RKO (cell line): ENCODE data around the gene TIGD7.

ENCODE experiments used
- DNase-seq: peaks from one replicate; pipeline ENCODE4 v3.0.0-alpha.2; 2016; ENCODE audit warnings: low spot score

Gene TIGD7, protein sequence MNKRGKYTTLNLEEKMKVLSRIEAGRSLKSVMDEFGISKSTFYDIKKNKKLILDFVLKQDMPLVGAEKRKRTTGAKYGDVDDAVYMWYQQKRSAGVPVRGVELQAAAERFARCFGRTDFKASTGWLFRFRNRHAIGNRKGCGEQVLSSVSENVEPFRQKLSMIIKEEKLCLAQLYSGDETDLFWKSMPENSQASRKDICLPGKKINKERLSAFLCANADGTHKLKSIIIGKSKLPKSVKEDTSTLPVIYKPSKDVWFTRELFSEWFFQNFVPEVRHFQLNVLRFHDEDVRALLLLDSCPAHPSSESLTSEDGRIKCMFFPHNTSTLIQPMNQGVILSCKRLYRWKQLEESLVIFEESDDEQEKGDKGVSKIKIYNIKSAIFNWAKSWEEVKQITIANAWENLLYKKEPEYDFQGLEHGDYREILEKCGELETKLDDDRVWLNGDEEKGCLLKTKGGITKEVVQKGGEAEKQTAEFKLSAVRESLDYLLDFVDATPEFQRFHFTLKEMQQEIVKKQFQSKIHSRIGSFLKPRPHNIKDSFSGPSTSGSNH

GRCh38 chr16:3305109-3306068, at the start of gene TIGD7, which contains the start of gene ZNF75A:
TSS of gene TIGD7 (minus strand) at chr16:3305430. CDS start at chr16:3300614, 4,816 bp downstream.
TSS of gene ZNF75A (plus strand) at chr16:3305497. CDS start at chr16:3308429, 2,932 bp downstream.
- DNase-seq = no peak

GRCh38 chr16:3349175-3349574, 43.9 kb upstream of the TIGD7 start:
- no peak for DNase-seq

- DNase-seq = no peak
Measured at GRCh38 chr16:3348547-3349167, 43.4 kb upstream of the TIGD7 start.

DNA sequence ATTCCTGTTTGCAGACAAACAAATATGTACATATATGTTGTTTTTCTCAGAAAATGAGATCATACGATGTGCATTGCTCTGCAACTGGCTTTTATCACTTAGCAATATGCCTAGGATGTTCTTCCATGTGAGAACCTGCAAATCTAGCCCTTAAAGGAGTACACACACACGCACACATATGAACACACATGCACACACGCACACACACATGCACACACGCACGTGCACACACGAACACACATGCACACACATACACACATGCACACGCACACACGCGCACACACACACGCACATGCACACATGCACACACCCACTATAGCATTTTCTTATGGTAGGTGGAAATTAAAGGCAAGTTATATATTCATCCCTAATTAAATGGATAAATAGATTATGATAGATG, 42.4 kb upstream of the TIGD7 start:
- DNase-seq = no peak

- DNase-seq = no peak
Measured at GRCh38 chr16:3346041-3346440, 40.8 kb upstream of the TIGD7 start.

GRCh38 chr16:3328643-3329042, 23.4 kb upstream of the TIGD7 start:
- DNase-seq = no peak

DNA sequence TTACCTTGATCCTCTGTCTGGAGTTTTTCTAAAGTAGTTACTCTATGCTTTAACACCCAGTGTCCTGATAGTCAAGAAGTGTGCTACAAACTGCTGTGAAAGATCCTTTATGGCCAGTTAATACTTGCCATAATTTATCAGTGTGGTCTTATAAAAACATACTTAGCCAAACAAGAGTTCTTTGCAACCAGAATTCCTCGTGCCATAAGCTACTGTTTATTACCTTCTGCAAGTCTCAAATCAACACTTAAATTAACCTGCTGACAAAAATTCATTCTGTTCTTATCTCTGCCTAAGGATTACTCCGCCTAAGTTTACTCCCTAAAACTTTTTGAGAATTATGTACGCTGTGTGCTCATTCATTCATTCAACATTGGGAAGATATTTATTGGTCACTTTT, 22.9 kb upstream of the TIGD7 start:
- no peak for DNase-seq

DNA sequence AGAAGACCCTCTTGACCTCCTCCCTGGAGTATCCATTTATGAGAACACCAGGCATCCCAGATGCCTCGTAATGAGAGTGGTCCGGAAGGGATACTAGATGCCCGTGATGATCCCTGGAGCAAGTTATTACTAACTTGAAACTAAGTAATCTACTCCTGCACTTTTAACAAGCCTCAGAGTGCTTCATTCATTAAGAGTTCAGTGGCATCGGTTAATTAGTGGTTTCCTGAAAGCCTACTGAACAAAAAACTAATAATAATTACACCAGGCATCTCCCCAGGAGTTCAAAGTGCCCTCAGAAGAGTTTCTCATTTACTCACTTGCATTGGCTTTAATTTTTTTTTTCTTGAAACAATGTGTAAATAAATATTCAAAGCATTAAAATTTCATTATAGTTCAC, 22.3 kb upstream of the TIGD7 start:
- no peak for DNase-seq

DNA sequence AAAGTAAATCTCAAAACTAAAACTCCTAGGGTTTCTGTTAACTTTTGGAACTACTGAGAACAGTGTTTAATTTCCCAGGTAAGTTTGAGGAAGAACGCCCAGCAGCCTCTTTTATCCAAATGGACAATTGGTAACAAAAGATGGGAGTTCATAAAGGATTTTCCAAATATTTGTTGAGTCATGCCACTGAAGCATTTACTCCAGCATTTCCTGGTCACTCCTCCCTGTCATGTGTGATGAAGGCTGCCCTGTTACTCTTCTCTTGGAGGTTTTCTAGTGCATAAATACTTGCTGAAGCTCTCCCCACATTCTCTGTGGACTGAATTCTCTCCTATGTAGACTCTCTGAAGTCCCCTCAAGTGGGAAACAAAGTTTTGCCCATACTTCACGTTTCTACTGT, 16.6 kb upstream of the TIGD7 start:
- no peak for DNase-seq

GRCh38 chr16:3317315-3317999, 12.2 kb upstream of the TIGD7 start:
- DNase-seq = no peak

DNA sequence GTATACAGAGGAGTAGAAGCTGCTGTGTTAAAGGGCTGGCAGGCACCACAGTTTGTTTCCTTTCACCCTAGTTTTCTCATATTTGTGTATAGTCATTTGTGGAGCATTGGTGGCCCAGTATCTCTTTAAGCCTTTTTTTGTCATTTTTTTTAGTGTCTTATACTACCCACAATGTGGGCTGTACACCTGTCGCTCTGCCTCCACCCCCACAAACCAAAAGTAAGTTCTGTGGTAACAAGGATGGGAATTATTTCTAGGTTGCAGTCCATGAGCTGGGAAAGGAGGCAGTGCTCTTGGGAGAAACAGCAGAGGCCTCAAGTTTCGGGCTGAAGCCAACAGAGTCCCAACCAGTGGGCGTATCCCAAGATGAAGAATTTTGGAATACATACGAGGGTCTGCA, 6.3 kb upstream of the TIGD7 start:
- DNase-seq = no peak

DNA sequence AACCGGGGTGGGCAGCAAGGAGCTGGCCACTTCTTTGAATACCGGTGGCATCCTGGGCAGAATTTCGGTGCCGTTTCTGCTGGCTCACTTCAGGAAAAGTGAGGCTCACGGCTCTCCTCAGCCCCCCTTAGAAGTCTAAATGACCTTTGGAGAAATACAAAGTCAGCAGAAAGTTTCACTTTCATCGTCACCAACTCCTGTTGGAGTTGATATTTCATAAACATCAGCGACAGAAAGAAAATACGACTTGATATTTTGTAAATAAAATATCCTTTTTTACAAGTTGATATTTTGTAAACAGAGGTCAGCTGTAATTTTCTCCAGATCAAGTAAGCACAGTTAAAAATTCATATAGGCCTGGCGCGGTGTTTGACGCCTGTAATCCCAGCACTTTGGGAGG, 848 bp upstream of the TIGD7 start:
- DNase-seq = no peak

- no peak for DNase-seq
Measured at GRCh38 chr16:3304370-3304769, 860 bp downstream of the TIGD7 start.

DNA sequence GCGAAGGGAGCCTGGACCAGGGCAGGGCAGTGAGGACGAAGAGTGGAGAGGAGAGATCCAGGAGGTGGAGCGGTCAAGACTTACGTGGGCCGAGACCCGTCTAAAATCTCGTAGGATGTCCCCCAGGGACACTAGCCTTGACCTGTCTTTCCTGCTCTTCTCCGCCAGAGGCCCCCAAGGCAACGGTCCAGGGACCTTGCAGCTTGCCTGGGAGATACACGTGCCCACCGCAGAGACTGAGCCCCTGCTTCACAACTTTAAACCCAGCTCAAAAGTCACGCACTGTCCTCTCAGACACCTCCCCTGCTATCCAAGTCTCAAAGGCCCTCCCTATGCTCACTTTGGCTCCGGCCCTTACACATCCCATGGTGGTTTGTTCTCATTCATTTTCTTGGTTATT, 9.4 kb downstream of the TIGD7 start:
- no peak for DNase-seq

DNA sequence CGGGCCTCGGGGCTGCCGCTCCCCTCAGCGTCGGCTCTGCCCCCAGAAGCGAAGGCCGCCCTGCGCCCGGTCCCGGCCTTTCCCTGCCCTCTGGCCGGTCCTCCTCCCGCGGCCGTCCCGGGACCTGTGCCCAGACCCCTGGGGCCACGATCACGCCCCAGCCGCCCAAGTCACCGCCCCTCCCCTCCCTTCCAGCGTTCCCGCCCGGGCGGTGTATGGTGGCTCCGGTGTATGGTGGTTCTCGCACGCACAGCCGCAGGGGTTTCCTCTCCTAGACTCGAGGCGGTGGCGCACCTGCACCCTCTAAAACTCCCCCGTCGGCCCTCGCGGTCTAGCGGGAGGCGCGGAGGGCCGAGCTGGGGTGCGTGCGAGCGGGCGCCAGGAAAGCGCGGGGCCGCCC, 10.0 kb downstream of the TIGD7 start:
- DNase-seq = no peak

- peak; percentile 12 for DNase-seq
Measured at GRCh38 chr16:3292604-3293003, 12.6 kb downstream of the TIGD7 start.

- DNase-seq = no peak
Measured at GRCh38 chr16:3289998-3290673, 15.1 kb downstream of the TIGD7 start.

DNA sequence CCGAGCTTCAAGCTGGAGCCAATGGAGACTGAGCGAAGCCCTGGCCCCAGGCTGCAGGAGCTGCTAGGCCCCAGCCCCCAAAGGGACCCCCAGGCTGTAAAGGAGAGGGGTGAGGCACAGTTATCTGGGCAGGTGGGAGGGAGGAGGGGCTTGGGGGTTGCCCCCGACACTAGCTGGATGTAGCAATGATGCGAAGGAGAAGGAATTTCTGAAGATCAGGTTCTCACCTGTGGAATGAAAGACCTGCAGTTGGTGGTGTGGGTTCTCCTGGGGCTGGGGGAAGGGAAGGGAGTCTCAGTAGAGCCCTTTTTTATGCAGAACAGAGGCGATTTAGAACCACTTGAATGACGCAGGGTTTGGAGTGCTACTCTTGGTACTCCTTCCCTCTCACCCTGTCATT, 20.1 kb downstream of the TIGD7 start:
- DNase-seq = no peak

DNA sequence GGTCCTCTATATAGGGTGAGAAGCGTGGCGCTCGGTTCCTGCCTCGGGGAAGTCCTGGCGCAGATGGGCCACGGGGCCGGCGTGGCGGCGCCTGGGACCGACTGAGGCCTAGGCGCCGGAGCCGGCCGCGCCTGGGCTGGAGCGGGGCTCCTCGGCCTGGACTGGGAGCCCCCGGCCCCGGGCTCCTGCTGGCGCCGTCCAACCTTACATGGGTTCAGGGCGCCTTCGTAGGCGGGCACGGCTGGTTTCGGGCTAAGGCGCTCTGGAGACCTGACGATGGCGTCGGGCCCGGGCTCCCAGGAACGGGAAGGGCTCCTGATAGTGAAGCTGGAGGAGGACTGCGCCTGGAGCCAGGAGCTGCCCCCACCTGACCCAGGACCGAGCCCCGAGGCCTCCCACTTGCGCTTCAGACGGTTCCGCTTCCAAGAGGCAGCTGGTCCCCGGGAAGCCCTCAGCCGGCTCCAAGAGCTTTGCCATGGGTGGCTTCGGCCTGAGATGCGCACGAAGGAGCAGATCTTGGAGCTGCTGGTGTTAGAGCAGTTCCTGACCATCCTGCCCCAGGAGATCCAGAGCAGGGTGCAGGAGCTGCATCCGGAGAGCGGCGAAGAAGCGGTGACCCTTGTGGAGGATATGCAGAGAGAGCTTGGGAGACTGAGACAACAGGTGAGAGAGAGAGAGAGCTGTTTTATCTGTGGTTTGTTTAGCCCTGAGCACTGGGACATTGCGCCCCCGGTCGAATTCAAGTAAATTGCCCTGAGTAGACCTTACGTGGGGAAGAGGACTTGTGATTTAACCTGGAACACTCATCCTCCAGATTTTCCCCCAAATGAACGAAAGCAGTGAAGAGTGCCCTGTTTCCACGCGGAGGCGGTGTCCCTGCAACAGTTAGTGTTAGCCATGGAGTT, 21.4 kb downstream of the TIGD7 start:
- DNase-seq = peak; percentile 40
